GM18870 (cell line): Measurements from ENCODE around the gene GASK1A.

Experiments
- ATAC-seq: cut with Tn5 transposase; IDR thresholded peaks from one replicate; pipeline ENCODE4 v1.9.1; 2021; ENCODE audit warnings: moderate library complexity; ENCODE audit not compliant: unreplicated experiment

The GASK1A gene

DNA sequence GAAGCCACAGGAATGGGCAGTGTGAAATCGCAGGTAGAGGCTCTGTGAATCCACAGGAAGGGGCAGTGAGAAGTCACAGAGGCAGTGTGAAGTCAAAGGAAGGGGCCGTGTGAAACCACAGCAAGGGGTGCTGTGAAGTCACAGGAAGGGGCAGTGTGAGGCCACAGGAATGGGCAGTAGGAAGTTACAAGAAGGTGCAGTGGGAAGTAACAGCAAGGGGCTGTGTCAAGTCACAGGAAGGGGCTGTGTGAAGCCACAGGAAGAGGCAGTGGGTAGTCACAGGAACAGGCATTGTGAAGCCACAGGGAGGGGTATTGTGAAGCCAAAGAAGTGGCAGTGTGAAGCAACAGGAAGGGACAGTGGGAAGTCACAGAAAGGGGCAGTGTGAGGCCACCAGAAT lies 34.1 kb downstream of the GASK1A start:
- ATAC-seq = no peak

DNA sequence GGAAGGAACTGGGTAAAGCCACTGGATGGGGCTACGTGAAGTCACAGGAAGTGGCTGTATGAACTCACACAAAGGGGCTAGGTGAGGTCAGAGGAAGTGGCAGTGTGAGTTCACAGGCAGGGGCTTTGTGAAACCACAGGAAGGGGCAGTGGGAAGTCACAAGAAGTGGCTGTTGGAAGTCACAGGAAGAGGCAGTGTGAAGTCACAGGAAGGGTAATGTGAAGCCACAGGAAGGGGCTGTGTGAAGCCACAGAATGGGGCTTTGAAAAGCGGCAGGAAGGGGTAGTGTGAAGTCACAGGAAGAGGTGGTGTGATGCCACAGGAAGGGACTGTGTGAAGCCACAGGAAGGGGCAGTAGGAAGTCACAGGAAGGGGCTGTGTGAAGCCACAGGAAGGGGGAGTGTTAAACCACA lies 34.6 kb downstream of the GASK1A start:
- ATAC-seq = no peak

DNA sequence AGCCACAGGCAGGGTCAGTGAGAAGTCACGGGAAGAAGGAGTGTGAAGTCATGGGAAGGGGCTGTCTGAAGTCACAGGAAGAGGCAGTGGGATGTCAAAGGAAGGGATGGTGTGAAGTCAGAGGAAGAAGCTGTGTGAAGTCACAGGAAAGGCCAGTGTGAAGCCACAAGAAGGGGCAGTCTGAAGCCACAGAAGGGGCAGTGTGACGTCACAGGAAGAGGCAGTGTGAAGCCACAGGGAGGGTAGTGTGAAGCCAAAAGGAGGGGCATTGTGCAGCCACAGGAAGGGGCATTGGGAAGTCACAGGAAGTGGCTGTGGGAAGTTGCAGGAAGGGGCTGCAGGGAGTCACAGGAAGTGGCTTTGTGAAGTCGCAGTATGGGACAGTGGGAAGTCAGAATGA lies 35.1 kb downstream of the GASK1A start:
- ATAC-seq = no peak

DNA sequence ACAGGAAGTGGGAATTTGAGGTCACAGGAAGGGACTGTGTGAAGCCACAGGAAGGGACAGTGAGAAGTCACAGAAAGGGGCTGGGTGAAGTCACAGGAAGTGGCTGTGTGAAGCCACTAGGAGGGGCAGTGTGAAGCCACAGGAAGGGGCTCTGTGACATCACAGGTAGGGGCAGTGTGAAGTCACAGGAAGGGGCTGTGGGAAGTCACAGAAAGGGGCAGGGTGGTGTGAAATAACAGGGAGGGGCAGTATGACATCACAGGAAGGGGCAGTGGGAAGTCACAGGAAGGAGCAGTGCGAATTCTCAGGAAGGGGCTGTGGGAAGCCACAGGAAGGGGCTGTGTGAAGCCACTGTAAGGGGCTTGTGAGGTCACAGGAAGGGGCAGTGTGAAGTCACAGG lies 35.8 kb downstream of the GASK1A start:
- ATAC-seq = no peak

DNA sequence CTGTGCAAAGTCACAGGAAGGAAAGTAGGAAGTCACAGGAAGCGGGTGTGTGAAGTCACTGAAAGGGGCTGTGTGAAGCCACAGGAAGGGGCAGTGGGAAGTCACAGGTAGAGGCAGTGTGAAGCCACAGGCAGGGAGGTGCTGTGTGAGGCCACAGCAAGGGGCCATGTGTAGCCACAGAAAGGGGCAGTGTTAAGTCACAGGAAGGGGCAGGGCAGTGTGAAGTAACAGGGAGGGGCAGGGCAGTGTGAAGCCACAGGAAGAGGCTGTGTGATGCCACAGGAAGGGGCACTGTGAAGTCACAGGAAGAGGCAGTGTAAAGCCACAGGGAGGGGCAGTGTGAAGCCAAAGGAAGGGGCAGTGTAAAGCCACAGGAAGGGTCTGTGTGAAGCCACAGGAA lies 36.5 kb downstream of the GASK1A start:
- no peak for ATAC-seq

DNA sequence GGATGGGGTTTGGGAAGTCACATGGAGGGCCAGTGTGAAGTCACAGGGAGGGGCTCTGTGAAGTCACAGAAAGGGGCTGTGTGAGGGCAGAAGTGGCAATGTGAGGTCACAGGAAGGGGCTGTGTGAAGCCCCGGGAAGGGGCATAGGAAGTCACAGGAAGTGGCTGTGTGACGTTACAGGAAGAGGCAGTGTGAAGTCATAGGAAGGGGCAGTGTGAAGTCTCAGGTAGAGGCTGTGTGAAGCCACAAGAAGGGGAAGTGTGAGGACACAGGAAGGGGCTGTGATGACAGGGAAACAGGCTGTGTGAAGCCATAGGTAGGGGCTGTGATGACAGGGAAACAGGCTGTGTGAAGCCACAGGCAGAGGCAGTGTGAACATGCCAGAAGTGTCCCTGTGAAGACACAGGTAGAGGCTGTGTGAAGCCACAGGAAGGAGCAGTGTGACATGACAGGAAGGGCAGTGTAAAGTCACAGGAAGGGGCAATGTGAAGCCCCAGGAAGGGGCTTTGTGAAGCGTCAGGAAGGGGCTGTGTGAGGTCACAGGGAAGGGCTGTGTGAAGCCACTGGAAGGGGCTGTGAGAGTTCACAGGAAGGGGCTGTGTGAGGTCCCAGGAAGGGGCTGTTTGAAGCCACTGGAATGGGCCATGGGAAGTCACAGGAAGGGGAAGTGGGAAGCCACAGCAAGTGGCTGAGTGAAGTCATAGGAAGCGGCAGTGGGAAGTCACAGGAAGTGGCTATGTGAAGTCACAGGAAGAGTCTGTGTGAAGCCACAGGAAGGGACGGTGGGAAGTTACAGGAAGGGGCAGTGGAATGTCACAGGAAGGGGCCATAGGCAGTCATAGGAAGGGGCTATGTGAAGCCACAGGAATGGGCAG lies 37.1 kb downstream of the GASK1A start:
- ATAC-seq = no peak

DNA sequence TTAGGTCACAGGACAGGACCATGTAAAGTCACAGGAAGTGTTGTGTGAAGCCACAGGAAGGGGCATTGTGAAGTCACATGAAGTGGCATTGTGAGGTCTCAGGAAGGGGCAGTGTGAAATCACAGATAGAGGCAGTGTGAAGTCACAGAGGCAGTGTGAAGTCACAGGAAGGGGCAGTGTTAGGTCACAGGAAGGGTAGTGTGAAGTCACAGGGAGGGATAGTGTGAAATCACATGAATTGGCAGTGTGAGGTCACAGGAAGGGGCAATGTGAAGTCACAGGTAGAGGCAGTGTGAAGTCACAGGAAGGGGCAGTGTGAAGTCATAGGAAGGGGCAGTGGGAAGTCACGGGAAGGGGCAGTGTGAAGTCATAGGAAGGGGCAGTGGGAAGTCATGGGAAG lies 37.9 kb downstream of the GASK1A start:
- ATAC-seq = no peak

DNA sequence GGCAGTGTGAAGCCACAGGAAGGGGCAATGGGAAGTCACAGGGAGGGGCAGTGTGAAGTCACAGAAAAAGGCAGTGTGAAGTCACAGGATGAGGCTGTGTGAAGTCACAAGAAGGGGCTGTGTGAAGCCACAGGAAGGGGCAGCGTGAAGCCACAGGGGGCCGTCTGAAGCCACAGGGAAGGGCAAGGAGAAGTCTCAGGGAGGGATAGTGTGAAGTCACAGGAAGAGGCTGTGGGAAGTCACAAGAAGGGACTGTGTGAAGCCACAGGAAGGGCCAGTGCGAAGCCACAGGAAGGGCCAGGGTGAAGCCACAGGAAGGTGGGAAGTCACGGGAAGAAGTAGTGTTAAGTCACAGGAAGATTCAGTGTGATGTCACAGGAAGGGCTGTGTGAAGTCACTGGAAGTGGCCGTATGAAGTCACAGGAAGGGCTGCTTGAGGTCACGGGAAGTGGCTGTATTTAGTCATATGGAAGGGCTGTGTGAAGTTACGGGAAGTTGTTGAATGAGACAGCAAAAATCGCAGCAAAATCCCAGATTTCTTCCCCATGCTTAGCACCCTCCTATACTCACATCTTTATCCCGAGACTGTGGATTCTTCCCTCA lies 38.6 kb downstream of the GASK1A start:
- no peak for ATAC-seq

DNA sequence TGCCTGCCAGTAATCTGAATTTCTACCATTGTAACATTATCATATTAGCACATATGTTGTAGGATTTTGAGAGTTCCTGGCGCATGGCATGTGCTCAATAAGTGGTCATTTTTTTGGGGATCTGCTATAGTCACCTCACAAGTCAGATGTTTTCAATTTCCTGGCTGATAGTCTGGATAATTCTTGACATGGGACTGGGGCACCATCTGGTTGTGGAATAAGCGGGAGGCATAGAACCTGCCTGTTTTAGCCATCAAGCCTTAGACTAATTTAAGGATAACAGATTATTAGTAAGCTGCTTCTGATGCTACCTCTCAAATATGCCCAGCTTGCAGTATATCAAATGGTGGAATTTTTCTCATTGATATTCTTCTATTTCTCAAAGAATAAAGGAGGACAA lies 39.1 kb downstream of the GASK1A start:
- no peak for ATAC-seq

DNA sequence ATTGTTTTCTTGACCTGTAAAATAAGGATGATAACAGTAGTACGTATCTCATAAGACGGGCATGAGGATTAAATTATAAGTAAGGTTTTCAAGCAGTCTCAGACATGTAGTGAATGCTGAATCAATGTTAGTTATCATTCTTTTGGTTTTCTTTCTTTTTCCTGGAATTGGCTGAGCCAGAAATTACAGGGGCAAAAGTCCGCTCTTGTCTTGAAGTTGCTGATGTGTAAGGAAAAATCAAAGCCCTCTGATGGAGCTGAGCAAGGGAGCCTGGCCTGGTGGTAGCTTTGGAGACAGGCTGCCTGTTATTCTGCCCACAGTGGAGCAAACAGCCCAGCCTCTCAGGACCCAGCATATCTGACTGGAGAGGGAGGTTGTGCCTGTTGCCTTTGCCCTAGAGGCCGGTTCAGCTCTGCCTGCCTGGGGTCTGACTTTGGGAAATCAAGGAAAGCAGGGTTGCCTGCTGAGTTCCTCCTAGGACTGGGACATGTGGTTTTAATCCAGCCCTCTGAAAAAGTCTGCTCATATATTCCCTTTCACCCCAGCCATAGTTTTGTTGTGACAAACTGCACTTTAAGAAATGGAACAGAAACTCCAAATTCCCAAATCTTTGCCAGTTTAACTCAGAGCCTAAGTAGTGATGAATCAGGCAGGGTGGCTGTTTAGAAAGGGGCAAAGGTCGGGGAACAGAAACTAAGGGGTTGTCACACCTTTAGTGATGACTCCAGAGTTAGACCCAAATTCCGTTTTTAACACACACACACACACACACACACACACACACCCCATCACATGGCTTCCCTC lies 40.1 kb downstream of the GASK1A start:
- no peak for ATAC-seq

DNA sequence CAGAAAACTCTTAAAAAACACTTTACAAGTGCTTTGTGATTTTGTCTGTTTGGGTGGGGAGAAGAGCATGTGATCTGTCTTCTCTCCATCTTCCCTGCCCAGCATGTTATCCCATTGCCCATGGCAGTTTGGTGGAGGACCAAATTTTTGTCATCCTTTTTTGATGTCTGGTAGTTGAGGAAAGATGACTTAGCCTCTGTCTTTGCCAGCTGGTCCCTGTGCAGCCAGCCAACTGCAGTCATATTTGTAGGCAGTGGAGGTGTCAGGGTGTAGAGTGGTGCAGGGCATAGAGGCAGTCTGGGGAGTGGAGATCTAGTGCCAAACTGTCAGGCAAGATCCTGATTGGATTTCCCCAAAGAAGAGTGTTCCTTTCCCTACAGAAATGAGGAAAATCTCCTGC lies 40.7 kb downstream of the GASK1A start:
- no peak for ATAC-seq

DNA sequence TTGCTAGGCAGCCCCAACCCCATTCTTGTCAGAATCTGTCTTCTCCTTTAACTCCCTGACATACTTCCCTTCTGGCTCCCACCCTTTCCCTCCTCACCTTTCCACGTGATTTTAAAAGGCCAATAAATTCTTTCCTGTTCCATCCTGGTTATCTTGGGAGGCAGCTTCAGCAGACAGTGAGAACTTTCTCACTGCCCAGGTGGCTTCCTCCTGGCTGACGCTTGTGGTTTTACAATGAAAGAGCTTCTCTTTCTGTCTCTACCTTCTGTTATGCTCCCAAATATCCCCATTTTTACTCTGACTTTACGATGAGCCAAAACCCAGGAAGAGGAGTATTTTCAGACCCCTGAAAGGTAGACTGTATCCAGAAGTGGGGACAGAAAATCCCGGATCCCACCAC lies 42.1 kb downstream of the GASK1A start:
- no peak for ATAC-seq

DNA sequence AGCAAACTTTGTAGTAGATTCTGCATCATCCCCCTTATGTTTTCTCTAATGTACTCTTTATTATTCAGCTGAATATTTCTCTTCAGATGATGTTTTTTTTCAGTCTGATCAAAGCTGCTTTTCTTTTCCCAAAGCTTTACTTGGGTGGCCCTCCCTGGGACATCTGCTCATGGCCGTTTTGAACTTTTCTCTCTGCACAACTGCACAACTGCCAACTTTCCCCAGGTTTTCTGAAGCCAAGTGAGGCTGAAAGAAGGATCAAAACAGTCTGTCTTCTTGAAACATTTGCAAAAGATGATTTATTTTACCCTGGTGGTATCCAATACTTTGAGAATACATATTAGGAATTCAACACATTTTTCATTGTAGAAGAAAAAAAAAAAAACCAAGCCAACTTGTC lies 43.0 kb downstream of the GASK1A start:
- ATAC-seq = no peak

DNA sequence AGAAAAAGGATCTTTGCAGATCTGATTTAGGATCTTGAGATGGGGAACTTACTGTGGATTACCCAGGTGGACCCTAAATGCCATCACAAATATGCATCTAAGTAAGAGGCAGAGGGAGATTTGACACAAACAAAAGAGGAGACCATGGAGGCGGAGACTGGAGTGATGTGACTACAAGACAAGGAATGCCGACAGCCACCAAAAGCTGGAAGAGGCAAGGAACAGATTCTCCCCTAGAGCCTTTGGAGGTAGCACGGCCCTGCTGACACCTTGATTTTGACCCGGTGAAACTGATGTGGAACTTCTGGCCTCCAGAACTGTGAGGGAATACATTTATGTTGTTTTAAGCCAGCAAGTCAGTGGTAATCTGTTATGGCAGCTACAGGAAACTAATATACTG lies 44.0 kb downstream of the GASK1A start:
- no peak for ATAC-seq

DNA sequence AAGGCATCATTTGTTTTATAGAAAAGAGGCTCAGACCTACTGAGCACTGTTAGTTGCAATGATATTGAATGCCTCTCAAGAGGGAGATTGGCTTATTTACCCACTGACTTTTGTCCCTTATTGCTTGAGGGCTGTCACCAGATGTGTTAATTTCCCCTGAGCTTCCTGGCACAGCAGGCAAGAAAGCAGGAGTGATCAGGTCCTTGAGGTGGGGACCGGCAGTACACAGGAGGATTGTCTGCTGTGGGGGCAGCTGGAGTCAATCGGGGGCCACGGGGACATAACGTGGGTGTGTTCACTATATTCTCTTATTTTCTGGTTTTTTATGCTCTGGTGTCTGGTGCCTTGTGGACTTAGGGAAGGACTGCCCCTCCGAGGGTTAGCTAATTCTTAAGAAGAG lies 44.6 kb downstream of the GASK1A start:
- ATAC-seq = no peak

DNA sequence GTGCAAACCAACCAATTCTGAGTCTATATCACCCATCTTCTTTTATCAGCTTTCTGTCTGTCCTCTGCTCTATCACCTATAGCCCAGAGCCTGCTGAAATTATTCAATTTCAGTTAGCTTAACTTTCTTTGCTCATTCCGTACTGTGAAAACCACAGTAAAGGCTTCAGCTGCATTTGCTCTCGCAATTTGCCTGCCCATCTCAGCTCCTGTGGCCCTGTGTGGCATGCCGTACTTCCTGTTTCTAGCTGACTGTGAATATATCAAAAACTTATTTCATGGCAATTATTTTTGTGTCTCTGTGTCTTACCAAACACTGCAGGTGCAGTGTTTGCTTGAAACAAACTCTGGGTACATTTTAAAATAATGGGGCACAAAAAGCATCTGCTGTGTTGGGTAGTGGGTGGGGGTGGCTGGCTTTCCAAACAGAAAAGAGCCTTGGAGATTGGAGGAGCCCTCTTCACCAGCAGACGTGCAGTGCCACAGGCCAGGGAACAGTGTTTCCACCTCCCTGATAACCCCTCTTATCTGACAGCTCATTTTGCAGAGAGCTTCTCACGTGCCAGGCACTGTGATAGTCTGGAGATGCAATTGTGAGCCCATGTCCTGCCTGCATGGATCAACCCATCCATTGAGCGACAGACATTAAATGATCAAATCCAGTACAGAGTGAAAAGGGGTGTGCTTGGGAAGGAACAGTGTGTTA lies 45.2 kb downstream of the GASK1A start:
- no peak for ATAC-seq

DNA sequence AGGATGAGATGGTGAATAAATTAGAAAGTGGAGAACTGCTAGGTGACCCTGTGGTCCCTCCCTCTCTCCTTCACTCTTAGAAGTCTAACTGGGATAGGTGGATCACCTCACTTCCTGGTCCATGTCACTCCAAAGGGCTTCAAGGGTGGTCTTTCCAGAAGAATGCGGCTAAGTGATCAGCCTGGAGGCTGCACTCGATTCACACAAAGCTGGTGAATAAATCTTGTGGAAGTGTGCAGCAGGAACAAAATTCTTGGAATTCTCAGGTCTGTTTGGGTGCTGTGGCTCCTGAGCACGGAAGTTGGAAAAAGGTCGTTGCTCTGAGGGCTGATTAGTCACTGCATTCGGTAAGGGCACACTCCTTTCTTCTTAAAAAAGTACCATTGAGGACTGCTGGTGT lies 46.3 kb downstream of the GASK1A start:
- no peak for ATAC-seq

DNA sequence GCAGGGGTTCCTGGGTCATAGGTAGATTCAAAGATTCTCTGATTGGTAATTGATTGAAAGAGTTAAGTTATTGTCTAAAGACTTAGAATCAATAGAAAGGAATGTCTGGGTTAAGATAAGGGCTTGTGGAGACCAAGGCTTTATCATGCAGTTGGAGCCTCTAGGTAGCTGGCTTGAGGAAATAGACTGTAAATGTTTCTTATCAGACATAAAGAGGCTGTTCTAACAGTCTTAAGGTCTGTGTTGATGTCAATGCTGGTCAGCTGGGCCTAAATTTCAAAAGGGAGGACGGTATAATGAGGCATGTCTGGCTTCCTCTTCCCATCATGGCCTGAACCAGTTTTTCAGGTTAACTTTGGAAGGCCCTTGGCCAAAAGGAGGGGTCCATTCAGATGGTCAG lies 48.9 kb downstream of the GASK1A start:
- ATAC-seq = no peak

DNA sequence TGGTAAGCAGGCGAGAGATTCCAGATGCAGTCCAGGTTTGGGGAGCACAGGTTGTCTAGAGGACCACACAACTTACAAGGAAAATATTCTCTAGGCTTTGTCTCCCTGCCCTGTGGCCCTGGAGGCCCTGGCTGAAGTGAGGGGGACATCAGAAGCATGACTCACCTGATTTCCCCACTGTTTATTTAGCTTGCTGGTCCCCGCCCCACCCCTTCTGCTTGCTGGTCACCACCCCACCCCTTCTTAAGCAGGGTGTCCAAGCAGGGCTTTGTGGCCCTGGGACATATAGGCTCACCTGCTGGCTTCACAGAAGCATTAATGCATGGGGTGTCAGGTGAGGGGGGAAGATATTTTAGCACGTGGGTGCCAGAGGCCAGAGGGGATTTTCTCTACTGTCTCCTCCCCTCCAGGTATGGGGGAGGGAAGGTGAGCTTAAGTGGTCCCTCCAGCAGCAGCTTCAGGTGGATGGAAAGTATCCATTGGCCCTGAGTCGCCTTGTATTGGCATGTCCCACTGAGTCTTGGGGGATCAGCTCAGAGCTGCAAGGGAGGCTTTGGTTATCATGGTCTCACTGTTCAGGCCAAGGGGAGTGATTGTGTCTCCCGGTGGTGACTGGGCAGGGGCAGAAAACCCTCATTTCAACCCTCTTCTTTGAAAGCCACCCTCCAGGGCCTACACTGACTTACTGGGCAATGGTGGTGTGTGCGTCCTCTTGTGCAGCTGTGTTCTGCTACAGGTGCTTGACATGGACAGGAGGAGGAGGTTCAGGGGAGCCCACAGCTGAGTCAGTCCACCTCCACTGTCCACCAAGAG lies 49.8 kb downstream of the GASK1A start:
- ATAC-seq = no peak

DNA sequence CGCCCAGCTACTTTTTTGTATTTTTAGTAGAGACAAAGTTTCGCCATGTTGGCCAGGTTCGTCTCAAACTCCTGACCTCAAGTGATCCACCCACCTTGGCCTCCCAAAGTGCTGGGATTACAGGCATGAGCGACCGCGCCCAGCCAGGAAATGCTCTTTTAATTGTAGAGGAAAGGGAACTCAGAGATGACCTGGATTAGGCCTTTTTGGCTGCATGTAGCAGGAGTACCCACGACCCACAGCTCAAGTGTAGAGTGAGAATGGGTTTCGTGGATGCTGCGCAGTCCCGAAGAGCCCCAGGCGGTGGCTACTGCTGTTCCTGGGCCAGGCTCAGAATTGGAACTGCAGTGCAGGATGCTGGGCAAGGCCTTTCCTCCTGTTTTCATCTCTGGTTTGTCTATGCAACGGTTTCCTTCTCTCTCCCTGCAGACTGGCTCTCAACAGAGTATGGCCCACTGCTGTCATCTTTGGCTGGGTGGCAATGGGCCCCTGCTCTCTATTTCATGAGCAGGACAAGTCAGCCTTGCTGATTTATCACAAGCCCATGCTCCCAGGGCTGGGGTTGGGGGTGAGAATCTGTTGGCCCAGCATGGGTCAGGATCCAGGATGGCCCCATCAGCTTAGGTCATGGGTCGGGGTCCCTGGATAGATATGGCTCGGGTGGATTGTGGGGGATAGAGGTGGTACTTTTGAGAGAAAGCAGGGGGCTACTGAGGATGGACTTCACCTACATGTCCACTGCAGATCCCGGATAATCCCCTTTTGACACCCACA lies 51.2 kb downstream of the GASK1A start:
- ATAC-seq = no peak
